HepG2 (cell line): Measurements from ENCODE around the gene FUOM. TPM values are rescaled to one million over a fixed set of nuclear protein-coding genes. Genes with fewer than 3 reads are reported as not detected.

Experiments
- AHR ChIP-seq: IDR thresholded peaks from 2 replicates; pipeline ENCODE4 v1.6.1; 2018; ENCODE audit warnings: missing genetic modification reagents, missing compliant biosample characterization
- ARNT ChIP-seq: fragments of 450-650 bp; IDR thresholded peaks from 2 replicates; pipeline ENCODE4 v1.6.1; 2017
- ATF6 ChIP-seq: sonication (generic); formaldehyde crosslinking; conservative IDR thresholded peaks from 2 replicates; pipeline ENCODE4 v1.4.0; 2020; ENCODE audit warnings: missing genetic modification reagents
- CC2D1A ChIP-seq: sonication (generic); formaldehyde crosslinking; IDR thresholded peaks from 2 replicates; pipeline ENCODE4 v1.8.1; 2023; ENCODE audit warnings: mild to moderate bottlenecking, missing genetic modification reagents
- EP300 ChIP-seq, 3 experiments: sonication (generic) in 1 of 3; formaldehyde crosslinking in 1 of 3; IDR thresholded peaks; 2 replicates each; pipeline versions ENCODE4 v1.5.1 to v1.6.1; 2011 to 2020; ENCODE audit warnings: low read depth in 2 of 3, low read length in 2 of 3, borderline replicate concordance in 1 of 3, improper control_type of control experiment in 1 of 3, mild to moderate bottlenecking in 1 of 3, missing genetic modification reagents in 1 of 3, moderate library complexity in 1 of 3
- FOXJ3 ChIP-seq: sonication (generic); formaldehyde crosslinking; IDR thresholded peaks from 2 replicates; pipeline ENCODE4 v1.4.0; 2020; ENCODE audit warnings: missing genetic modification reagents, mild to moderate bottlenecking, borderline replicate concordance
- HDAC6 ChIP-seq: fragments of 200-600 bp; sonication (generic); IDR thresholded peaks from 2 replicates; pipeline ENCODE4 v1.7.0; 2017; ENCODE audit warnings: mild to moderate bottlenecking, antibody characterized with exemption, low read length, low read depth
- HHEX ChIP-seq: IDR thresholded peaks from 2 replicates; pipeline ENCODE4 v1.6.1; 2016; ENCODE audit warnings: control low read depth
- HMG20A ChIP-seq: IDR thresholded peaks from 2 replicates; pipeline ENCODE4 v1.6.1; 2016; ENCODE audit warnings: borderline replicate concordance
- HOMEZ ChIP-seq: IDR thresholded peaks from 2 replicates; pipeline ENCODE4 v1.6.1; 2016; ENCODE audit warnings: low read depth
- JUNB ChIP-seq: sonication (generic); formaldehyde crosslinking; IDR thresholded peaks from 2 replicates; pipeline ENCODE4 v1.8.0; 2022; ENCODE audit warnings: missing genetic modification reagents, mild to moderate bottlenecking, borderline replicate concordance
- KLF12 ChIP-seq: sonication (generic); formaldehyde crosslinking; IDR thresholded peaks from 2 replicates; pipeline ENCODE4 v1.4.0; 2020; ENCODE audit warnings: missing genetic modification reagents, borderline replicate concordance
- NFYB ChIP-seq: sonication (generic); formaldehyde crosslinking; IDR thresholded peaks from 2 replicates; pipeline ENCODE4 v1.4.0; 2020; ENCODE audit warnings: missing genetic modification reagents
- RELA ChIP-seq: sonication (generic); formaldehyde crosslinking; IDR thresholded peaks from 2 replicates; pipeline ENCODE4 v1.4.0; 2020; ENCODE audit warnings: missing genetic modification reagents
- RFX5 ChIP-seq: IDR thresholded peaks from 2 replicates; pipeline ENCODE4 v1.6.1; 2011; ENCODE audit warnings: low read depth, low read length, improper control_type of control experiment
- SIN3A ChIP-seq: IDR thresholded peaks from 2 replicates; pipeline ENCODE4 v1.6.1; 2011; ENCODE audit warnings: low read depth, mild to moderate bottlenecking, control low read depth, low read length, borderline replicate concordance
- SMAD9 ChIP-seq: sonication (generic); formaldehyde crosslinking; IDR thresholded peaks from 2 replicates; pipeline ENCODE4 v1.5.1; 2020; ENCODE audit warnings: mild to moderate bottlenecking, missing genetic modification reagents
- SNRNP70 ChIP-seq: fragments of 200-400 bp; formaldehyde crosslinking; IDR thresholded peaks from 2 replicates; pipeline ENCODE4 v1.6.1; 2017; ENCODE audit warnings: mild to moderate bottlenecking, low read depth, low read length, moderate library complexity
- XBP1 ChIP-seq: sonication (generic); formaldehyde crosslinking; IDR thresholded peaks from 2 replicates; pipeline ENCODE4 v1.5.0; 2020; ENCODE audit warnings: missing genetic modification reagents
- ZBTB33 ChIP-seq: sonication (generic); formaldehyde crosslinking; IDR thresholded peaks from 2 replicates; pipeline ENCODE4 v1.4.0; 2020; ENCODE audit warnings: missing genetic modification reagents
- ZBTB43 ChIP-seq: sonication (generic); formaldehyde crosslinking; conservative IDR thresholded peaks from 2 replicates; pipeline ENCODE4 v1.4.0; 2020; ENCODE audit warnings: missing genetic modification reagents
- ZNF557 ChIP-seq: sonication (generic); formaldehyde crosslinking; IDR thresholded peaks from 2 replicates; pipeline ENCODE4 v1.4.0; 2020; ENCODE audit warnings: missing genetic modification reagents
- ZNF678 ChIP-seq: sonication (generic); formaldehyde crosslinking; IDR thresholded peaks from 2 replicates; pipeline ENCODE4 v1.4.0; 2020; ENCODE audit warnings: mild to moderate bottlenecking, missing genetic modification reagents
- ZNF713 ChIP-seq: sonication (generic); formaldehyde crosslinking; IDR thresholded peaks from 2 replicates; pipeline ENCODE4 v1.4.0; 2020; ENCODE audit warnings: mild to moderate bottlenecking, missing genetic modification reagents
- ZNF781 ChIP-seq: sonication (generic); formaldehyde crosslinking; IDR thresholded peaks from 2 replicates; pipeline ENCODE4 v1.5.1; 2020; ENCODE audit warnings: borderline replicate concordance, mild to moderate bottlenecking, missing genetic modification reagents; ENCODE audit errors: not compliant biosample characterization
- polyA plus RNA-seq, 8 experiments: library from polyadenylated mRNA; depleted of rRNA in 3 of 8; stranded (reverse) in 7 of 8; unstranded in 1 of 8; fragments of >200 nt; fragmentation: Illumina TruSeq in 4 of 8; extraction: Trizol in 4 of 8; gene quantifications; 2 replicates each; pipeline versions ENCODE4 v1.2.1 to v1.2.3, GENCODE V29; 2011 to 2016; ENCODE audit warnings: low read depth in 4 of 8, missing spikeins in 1 of 8, mixed read lengths in 1 of 8; ENCODE audit not compliant: insufficient read depth in 1 of 8
- total RNA-seq, 5 experiments: library from RNA; depleted of rRNA; stranded (reverse); fragments of >200 nt; fragmentation: Illumina TruSeq; extraction: Trizol; gene quantifications; 2 replicates each; pipeline ENCODE4 v1.2.3, GENCODE V29; 2016; ENCODE audit warnings: low read depth in 1 of 5

FUOM gene
- total and polyA plus RNA-seq, 2 of the 13 experiments (the other 11 are each of a cell fraction or from before 2014, with no cell fraction given): 27.5 to 60.4 TPM

- TF ChIP-seq ATF6 (no peak), FOXJ3 (CRISPR knock-in tag) (no peak), SNRNP70 (no peak), RFX5 (no peak), HHEX (CRISPR knock-in tag) (no peak), ZNF678 (CRISPR knock-in tag) (no peak), JUNB (CRISPR knock-in tag) (no peak), XBP1 (CRISPR knock-in tag) (no peak), ZBTB43 (CRISPR knock-in tag) (no peak), EP300 (IDR thresholded peaks at IDR 0.05; ENCODE audit: low read depth in 2 of 2, low read length in 2 of 2) (0 out of 4 replicates have a peak, but pooled peaks of 1 of the 2 experiments have one; percentile 4), EP300 (CRISPR knock-in tag; IDR thresholded peaks at IDR 0.05; ENCODE audit: borderline replicate concordance) (peak; percentile 61), NFYB (no peak), RELA (peak; percentile 76; the same call in 1 of the 2 replicates), KLF12 (CRISPR knock-in tag) (peak; percentile 80; the same call in 1 of the 2 replicates), SIN3A (peak; percentile 96; the same call in 1 of the 2 replicates), HOMEZ (CRISPR knock-in tag) (no peak), AHR (CRISPR knock-in tag) (0 out of 2 replicates have a peak, but pooled peaks have one; percentile 89), HDAC6 (no peak), SMAD9 (CRISPR knock-in tag) (no peak), CC2D1A (CRISPR knock-in tag) (no peak), ARNT (no peak), ZNF713 (CRISPR knock-in tag) (peak; percentile 90; the same call in 1 of the 2 replicates), HMG20A (CRISPR knock-in tag) (no peak), ZNF557 (CRISPR knock-in tag) (peak; percentile 55; the same call in 1 of the 2 replicates), ZBTB33 (peak; percentile 25; the same call in 1 of the 2 replicates), ZNF781 (peak; percentile 72)
These were observed 36.3 kb upstream of the FUOM start, which contains the start of gene MTG1 (continued) for GRCh38 chr10:133394064-133394663.
